Upper lobe of right lung (tissue), 1 donor: ENCODE measurements around the gene LGALS1. TPM values are rescaled to one million over a fixed set of nuclear protein-coding genes. Genes with fewer than 3 reads are reported as not detected.

Experiments used
- ATAC-seq: fragments of 200-7000 bp; cut with Tn5 transposase; one replicate; pipeline ENCODE4 v1.9.1; 2020; ENCODE audit warnings: mild to moderate bottlenecking, moderate library complexity
- DNase-seq: peaks from one replicate; pipeline ENCODE4 v3.0.0-alpha.2; 2020
- H3K27ac ChIP-seq: fragments of 200-600 bp; one replicate; pipeline ENCODE4 v1.8.0; 2022
- H3K27me3 ChIP-seq: fragments of 200-600 bp; one replicate; pipeline ENCODE4 v1.8.0; 2022; ENCODE audit warnings: mild to moderate bottlenecking
- H3K36me3 ChIP-seq: fragments of 200-600 bp; one replicate; pipeline ENCODE4 v1.8.0; 2022
- H3K4me1 ChIP-seq: fragments of 200-600 bp; one replicate; pipeline ENCODE4 v1.8.0; 2022
- H3K4me3 ChIP-seq: fragments of 200-600 bp; one replicate; pipeline ENCODE4 v1.8.0; 2022; ENCODE audit warnings: mild to moderate bottlenecking
- H3K9me3 ChIP-seq: fragments of 200-600 bp; one replicate; pipeline ENCODE4 v1.8.0; 2022
- CTCF ChIP-seq: fragments of 200-600 bp; IDR thresholded peaks from one replicate; pipeline ENCODE4 v1.8.0; 2022; ENCODE audit warnings: antibody characterized with exemption
- intact Hi-C: fragments of 100-400 bp; cut with DNase I; formaldehyde crosslinking; loops from one replicate; pipeline ENCODE4 v1.11.0; 2022
- total RNA-seq: library from RNA; stranded (reverse); fragmentation: NEBNext Ultra II Directional; extraction: Animal tissue kit (Norgen Biotek cat#: 25700); gene quantifications from one replicate; pipeline ENCODE4 v1.2.1, GENCODE V29; 2021
- donor health status: DM: no; HTN: yes; CAD: no; lungs with severe emphysema.

The LGALS1 gene
- total RNA-seq, 1 donor from 2014 or later, result 340 TPM

GRCh38 chr22:37639771-37640590, 35.5 kb upstream of the LGALS1 start:
- intact Hi-C loops, result loop anchor here (10.0 kb wide), 2 partner anchors 45 to 145 kb away; partner anchors contain the start of gene NOL12
- ATAC-seq, result peak; percentile 39

DNA sequence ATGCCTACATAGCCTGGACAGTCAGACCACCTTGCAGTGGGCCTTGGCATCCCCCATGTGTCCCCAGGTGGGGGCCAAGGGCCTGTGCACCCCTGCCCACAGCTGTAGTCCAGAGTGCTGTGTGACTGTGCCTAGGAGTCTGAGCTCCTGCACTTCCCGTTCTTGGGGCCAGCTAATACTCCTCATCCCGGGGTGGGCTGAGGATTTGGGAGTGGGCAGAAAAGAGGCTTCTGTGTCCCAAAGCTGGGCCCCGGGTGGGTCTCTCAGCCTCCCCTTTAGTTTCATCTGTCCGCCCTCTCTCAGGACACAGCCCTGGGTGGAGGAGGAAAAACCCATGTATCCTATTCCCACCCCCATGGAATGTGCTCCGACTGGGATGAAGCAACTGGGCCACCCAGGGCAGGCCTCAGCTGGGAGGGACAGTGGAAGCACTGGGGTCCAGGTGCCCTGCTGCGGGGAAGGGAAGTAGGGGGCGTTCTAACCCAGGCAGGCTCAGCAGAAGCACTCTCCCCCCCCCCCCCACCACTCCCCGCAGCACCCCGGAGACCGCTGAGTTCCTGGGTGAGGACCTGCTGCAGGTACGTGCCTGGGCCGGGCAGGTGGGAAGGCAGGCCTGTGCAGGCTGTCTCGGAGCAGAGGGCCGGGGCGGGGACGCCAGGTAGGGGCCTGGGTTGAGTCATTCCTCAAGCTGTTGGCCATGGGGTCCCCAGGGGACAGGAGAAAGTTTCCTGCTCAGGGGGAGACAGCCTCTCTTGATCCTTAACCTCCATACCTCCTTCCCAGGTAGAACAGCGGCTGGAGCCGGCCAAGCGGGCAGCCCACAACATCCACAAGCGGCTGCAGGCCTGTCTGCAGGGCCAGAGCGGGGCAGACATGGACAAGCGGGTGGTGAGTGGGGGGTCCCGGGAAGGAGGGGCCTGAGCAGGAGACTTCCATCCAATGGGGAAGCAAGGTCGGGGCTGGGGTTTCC, 34.6 kb upstream of the LGALS1 start:
- peaks cover 38% of the 10 kb centered on the region for H3K4me1 ChIP-seq
- DNase-seq (no peak), ATAC-seq (peak; percentile 2)
- H3K9me3 ChIP-seq, result no peaks in the 10 kb centered on the region
- TF ChIP-seq CTCF, result no peak
- peak overlapping the region; percentile 62 for H3K4me3 ChIP-seq
- no peaks in the 10 kb centered on the region for H3K27me3 ChIP-seq
- H3K27ac ChIP-seq, result peak overlapping the region; percentile 59
- intact Hi-C loops, result loop anchor here (10.0 kb wide), 1 partner anchor 144 kb away; no protein-coding TSS in a partner anchor
- H3K36me3 ChIP-seq, result no peaks in the 10 kb centered on the region

More at GRCh38 chr22:37639771-37640590, 35.5 kb upstream of the LGALS1 start:
- Histone ChIP-seq H3K36me3 (no peaks in the 10 kb centered on the region), H3K9me3 (no peaks in the 10 kb centered on the region), H3K4me1 (peaks cover 42% of the 10 kb centered on the region), H3K27ac (peak overlapping the region; percentile 59), H3K4me3 (peak overlapping the region; percentile 62), H3K27me3 (no peaks in the 10 kb centered on the region)
- TF ChIP-seq CTCF, result no peak
- no peak for DNase-seq

DNA sequence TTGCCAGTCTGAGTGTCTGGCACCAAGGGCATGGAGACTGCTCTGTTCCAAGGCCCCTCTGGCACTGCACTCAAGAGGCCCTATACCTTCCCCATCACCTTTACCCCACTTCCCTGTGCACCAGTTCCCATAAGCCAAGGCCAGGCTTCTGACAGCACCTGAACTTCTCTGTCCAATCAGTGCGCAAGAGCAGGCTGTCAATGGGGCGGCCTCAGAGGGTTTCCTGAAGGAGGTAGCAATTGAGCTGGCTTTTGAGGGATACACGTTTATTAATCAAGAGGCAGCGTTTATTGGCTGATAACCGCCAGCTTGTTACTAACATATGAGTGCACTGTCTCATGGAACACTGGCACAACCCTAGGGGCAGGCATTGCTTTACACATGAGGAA, 33.9 kb upstream of the LGALS1 start:
- H3K27ac ChIP-seq, result no peak overlapping the region
- no peak overlapping the region for H3K4me3 ChIP-seq
- intact Hi-C loops, result loop anchor here (10.0 kb wide), 1 partner anchor 143 kb away; no protein-coding TSS in a partner anchor
- peaks cover 32% of the 10 kb centered on the region for H3K4me1 ChIP-seq
- H3K9me3 ChIP-seq, result no peaks in the 10 kb centered on the region
- TF ChIP-seq CTCF, result no peak
- no peak for ATAC-seq
- DNase-seq, result no peak
- H3K27me3 ChIP-seq, result no peaks in the 10 kb centered on the region
- no peaks in the 10 kb centered on the region for H3K36me3 ChIP-seq

GRCh38 chr22:37643225-37643847, 32.1 kb upstream of the LGALS1 start:
- peaks cover 4% of the 10 kb centered on the region for H3K36me3 ChIP-seq
- intact Hi-C loops, result loop anchor here (10.0 kb wide), 1 partner anchor 141 kb away; no protein-coding TSS in a partner anchor
- ATAC-seq, result peak; percentile 83
- no peak overlapping the region for H3K27ac ChIP-seq
- TF ChIP-seq CTCF, result peak; percentile 95
- peaks cover 19% of the 10 kb centered on the region for H3K4me1 ChIP-seq
- H3K27me3 ChIP-seq, result no peaks in the 10 kb centered on the region
- DNase-seq, result peak; percentile 90
- H3K4me3 ChIP-seq, result no peak overlapping the region
- H3K9me3 ChIP-seq, result no peaks in the 10 kb centered on the region

DNA sequence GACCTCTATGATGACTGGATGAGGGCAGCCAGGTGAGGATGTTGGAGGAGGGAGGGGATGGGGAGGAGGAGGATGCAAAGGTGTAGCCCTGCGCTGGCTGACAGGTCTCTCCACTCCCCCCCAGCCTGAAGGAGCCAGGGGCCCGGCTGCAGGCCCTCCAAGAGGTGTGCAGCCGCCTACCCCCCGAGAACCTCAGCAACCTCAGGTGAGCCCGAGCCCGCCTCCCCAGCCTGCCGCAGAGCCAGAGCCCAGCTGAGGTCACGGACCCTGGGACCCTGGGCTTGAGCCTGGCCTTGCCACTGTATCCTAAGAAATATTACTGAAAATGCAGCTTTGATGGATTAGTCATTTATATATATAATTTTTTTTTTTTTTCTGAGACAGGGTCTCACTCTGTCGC, 28.1 kb upstream of the LGALS1 start:
- Histone ChIP-seq H3K9me3 (no peaks in the 10 kb centered on the region), H3K4me3 (no peak overlapping the region), H3K27me3 (no peaks in the 10 kb centered on the region), H3K4me1 (no peaks in the 10 kb centered on the region), H3K36me3 (peaks cover 31% of the 10 kb centered on the region), H3K27ac (no peak overlapping the region)
- intact Hi-C loops, result loop anchor here (10.0 kb wide), 1 partner anchor 137 kb away; no protein-coding TSS in a partner anchor
- no peak for TF ChIP-seq CTCF
- DNase-seq (no peak), ATAC-seq (no peak)
